OCI-LY7 (cell line): ENCODE data around the gene TRAF1. TPM values are rescaled to one million over a fixed set of nuclear protein-coding genes. Genes with fewer than 3 reads are reported as not detected.
A peak's percentile ranks its signal among the peaks of the same experiment; 100 is the strongest.

Source experiments
- BruUV-seq: library from RNA; stranded (reverse); fragments of 400-500 nt; replicated peaks from 2 replicates; lab custom pipeline; 2021; lab: Mats Ljungman, UMichigan
- CTCF ChIA-PET: fragments of 300-600 bp; sonication (Branson Sonifier 250); formaldehyde crosslinking; loops from one replicate; lab custom pipeline; 2022; ENCODE audit warnings: antibody characterized with exemption; ENCODE audit not compliant: unreplicated experiment; lab: Charles Lee
- POLR2A ChIA-PET: fragments of 300-600 bp; sonication (Branson Sonifier 250); formaldehyde crosslinking; loops from one replicate; lab custom pipeline; 2022; ENCODE audit warnings: antibody characterized with exemption; lab: Charles Lee
- DNase-seq: peaks from one replicate; pipeline ENCODE4 v3.0.0-alpha.2; 2015; ENCODE audit warnings: low spot score
- H2AFZ ChIP-seq: fragments of 200-600 bp; sonication (generic), shearing (Covaris generic); 2 replicates; pipeline ENCODE4 v1.6.1; 2014; ENCODE audit warnings: mild to moderate bottlenecking, antibody characterized with exemption, low read length, moderate library complexity
- H3K27ac ChIP-seq: fragments of 200-600 bp; sonication (generic); 2 replicates; pipeline ENCODE4 v1.5.1; 2014; ENCODE audit warnings: mixed run types, low read depth, mild to moderate bottlenecking, moderate library complexity, low read length, inconsistent platforms; ENCODE audit not compliant: poor library complexity, severe bottlenecking
- H3K36me3 ChIP-seq: fragments of 200-600 bp; sonication (generic); 2 replicates; pipeline ENCODE4 v1.6.1; 2014; ENCODE audit warnings: mild to moderate bottlenecking, antibody characterized with exemption, low read length, moderate library complexity, mixed read lengths; ENCODE audit not compliant: insufficient read depth
- H3K4me1 ChIP-seq: fragments of 200-600 bp; sonication (generic); 2 replicates; pipeline ENCODE4 v1.5.1; 2014; ENCODE audit warnings: mild to moderate bottlenecking, low read length; ENCODE audit not compliant: insufficient read depth, poor library complexity, severe bottlenecking
- H3K4me2 ChIP-seq: fragments of 200-600 bp; sonication (generic); 2 replicates; pipeline ENCODE4 v1.6.1; 2014; ENCODE audit warnings: mild to moderate bottlenecking, low read length
- H3K4me3 ChIP-seq: fragments of 200-600 bp; sonication (generic); 2 replicates; pipeline ENCODE4 v1.5.1; 2014; ENCODE audit warnings: mild to moderate bottlenecking, low read depth, low read length; ENCODE audit not compliant: poor library complexity, severe bottlenecking
- H3K79me2 ChIP-seq: fragments of 200-600 bp; sonication (generic); 2 replicates; pipeline ENCODE4 v1.6.1; 2016; ENCODE audit warnings: low read depth, mild to moderate bottlenecking, low read length, moderate library complexity, mixed read lengths; ENCODE audit not compliant: insufficient read depth
- H3K9me2 ChIP-seq: fragments of 200-600 bp; sonication (generic); 2 replicates; pipeline ENCODE4 v1.6.1; 2016; ENCODE audit warnings: mild to moderate bottlenecking, low read length, mixed read lengths; ENCODE audit not compliant: insufficient read depth
- H3K9me3 ChIP-seq: fragments of 200-600 bp; sonication (generic); 2 replicates; pipeline ENCODE4 v1.6.1; 2014; ENCODE audit warnings: mild to moderate bottlenecking, mixed run types, low read length, mixed read lengths
- H4K20me1 ChIP-seq: fragments of 200-600 bp; sonication (generic); 2 replicates; pipeline ENCODE4 v1.6.1; 2014; ENCODE audit warnings: mild to moderate bottlenecking, antibody characterized with exemption, low read length, moderate library complexity, mixed read lengths; ENCODE audit not compliant: insufficient read depth
- EZH2phosphoT487 ChIP-seq: fragments of 200-600 bp; sonication (generic); IDR thresholded peaks from 2 replicates; pipeline ENCODE4 v1.6.1; 2018; ENCODE audit warnings: low read depth, borderline replicate concordance, mild to moderate bottlenecking, mixed run types, antibody characterized with exemption, low read length, moderate library complexity, mixed read lengths
- intact Hi-C: fragments of 100-400 bp; cut with micrococcal nuclease; formaldehyde crosslinking; loops from one replicate; pipeline ENCODE4 v1.10.0; 2022; ENCODE audit not compliant: unreplicated experiment
- total RNA-seq, 2 experiments: library from RNA; depleted of rRNA in 1 of 2; stranded (reverse); fragments of >200 nt in 1 of 2; shearing (Covaris generic) in 1 of 2; gene quantifications; 2 replicates each; pipeline ENCODE4 v1.2.3, GENCODE V29; 2014 to 2022
- TF ChIP-seq, protein P1 (sequence below): fragments of 200-600 bp; sonication (generic); conservative IDR thresholded peaks from 2 replicates; pipeline ENCODE4 v1.5.1; 2014; ENCODE audit warnings: mild to moderate bottlenecking, antibody characterized with exemption, low read length, moderate library complexity, mixed read lengths

The TRAF1 gene
- total RNA-seq, 2 experiments from 2014 or later: 24.2 to 50.5 TPM

DNA sequence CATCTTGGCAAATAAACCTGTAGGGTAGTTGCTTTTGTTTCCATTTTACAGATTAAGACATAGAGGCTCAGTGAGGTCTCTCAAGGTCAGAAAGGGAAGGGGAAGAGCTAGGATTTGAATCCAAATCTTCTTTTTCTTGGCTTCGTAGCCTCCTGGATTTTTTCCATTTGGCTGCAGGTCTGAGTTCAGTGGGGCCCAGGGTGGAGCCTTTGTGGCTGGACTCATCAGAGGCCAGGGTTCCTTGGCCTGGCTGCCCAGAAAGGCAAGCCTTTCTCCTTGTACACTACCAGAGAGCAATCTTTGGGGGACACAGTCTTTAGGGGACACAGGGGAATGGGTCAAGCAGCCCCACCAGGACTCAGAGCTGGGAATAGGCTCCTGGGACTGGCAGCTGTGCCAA is 10.5 kb upstream of the TRAF1 start:
- Histone ChIP-seq H3K4me3 (no peak overlapping the region), H3K4me2 (peak overlapping the region; percentile 78), H3K4me1 (peaks cover 71% of the 10 kb centered on the region), H2AFZ (peak overlapping the region; percentile 24; the same call in 1 of the 2 replicates), H3K79me2 (no peaks in the 10 kb centered on the region), H4K20me1 (no peaks in the 10 kb centered on the region), H3K27ac (peak overlapping the region; percentile 96), H3K36me3 (no peaks in the 10 kb centered on the region), H3K9me3 (no peaks in the 10 kb centered on the region), H3K9me2 (no peaks in the 10 kb centered on the region)
- CTCF ChIA-PET: interaction anchor here (0.9 kb wide), 1 partner anchor 35 kb away, joined by 3 read pairs; no protein-coding TSS in a partner anchor
- POLR2A ChIA-PET: interaction anchor here (1.3 to 21.2 kb wide), 4 partner anchors 10 to 47 kb away, joined by 4 to 372 read pairs (median 54); no protein-coding TSS in a partner anchor
- DNase-seq: no peak
- intact Hi-C loops: loop anchor here (2.0 kb wide), 3 partner anchors 34 to 180 kb away; partner anchors contain the start of gene FBXW2
- no TSS peak for BruUV-seq
- no peak for TF ChIP-seq EZH2phosphoT487
- TF ChIP-seq, protein P1, sequence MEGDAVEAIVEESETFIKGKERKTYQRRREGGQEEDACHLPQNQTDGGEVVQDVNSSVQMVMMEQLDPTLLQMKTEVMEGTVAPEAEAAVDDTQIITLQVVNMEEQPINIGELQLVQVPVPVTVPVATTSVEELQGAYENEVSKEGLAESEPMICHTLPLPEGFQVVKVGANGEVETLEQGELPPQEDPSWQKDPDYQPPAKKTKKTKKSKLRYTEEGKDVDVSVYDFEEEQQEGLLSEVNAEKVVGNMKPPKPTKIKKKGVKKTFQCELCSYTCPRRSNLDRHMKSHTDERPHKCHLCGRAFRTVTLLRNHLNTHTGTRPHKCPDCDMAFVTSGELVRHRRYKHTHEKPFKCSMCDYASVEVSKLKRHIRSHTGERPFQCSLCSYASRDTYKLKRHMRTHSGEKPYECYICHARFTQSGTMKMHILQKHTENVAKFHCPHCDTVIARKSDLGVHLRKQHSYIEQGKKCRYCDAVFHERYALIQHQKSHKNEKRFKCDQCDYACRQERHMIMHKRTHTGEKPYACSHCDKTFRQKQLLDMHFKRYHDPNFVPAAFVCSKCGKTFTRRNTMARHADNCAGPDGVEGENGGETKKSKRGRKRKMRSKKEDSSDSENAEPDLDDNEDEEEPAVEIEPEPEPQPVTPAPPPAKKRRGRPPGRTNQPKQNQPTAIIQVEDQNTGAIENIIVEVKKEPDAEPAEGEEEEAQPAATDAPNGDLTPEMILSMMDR: no peak

DNA sequence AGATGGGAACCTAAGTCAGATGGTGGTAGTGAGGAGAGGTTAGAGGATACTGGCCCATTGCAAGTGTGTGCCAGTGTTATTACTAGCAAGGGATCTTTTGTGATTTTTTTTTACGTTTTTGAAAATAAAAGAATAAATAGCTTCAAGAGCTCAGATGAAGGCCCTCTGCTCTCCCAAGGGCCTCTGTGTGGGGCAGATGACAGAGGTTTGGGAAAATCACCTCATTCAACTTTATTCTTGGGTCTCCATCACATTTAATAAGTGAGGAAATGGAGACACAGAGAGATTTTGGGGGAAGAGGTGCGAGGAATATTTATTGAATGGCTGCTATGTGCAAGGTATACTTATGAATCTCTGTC is 10.1 kb upstream of the TRAF1 start:
- BruUV-seq: no TSS peak
- TF ChIP-seq EZH2phosphoT487: no peak
- TF ChIP-seq, protein P1: peak; percentile 45
- H4K20me1 ChIP-seq: no peaks in the 10 kb centered on the region
- ChIA-PET CTCF (interaction anchor here (0.5 to 0.9 kb wide), 3 partner anchors 34 to 64 kb away, joined by 3 read pairs; no protein-coding TSS in a partner anchor), POLR2A (interaction anchor here (0.8 to 21.2 kb wide), 6 partner anchors 10 to 1008 kb away, joined by 3 to 372 read pairs (median 6); no protein-coding TSS in a partner anchor)
- H3K27ac ChIP-seq: peak overlapping the region; percentile 96
- H3K4me2 ChIP-seq: peak overlapping the region; percentile 78
- peak overlapping the region; percentile 24; the same call in 1 of the 2 replicates for H2AFZ ChIP-seq
- no peak for DNase-seq
- no peak overlapping the region for H3K4me3 ChIP-seq
- no peaks in the 10 kb centered on the region for H3K36me3 ChIP-seq
- no peaks in the 10 kb centered on the region for H3K79me2 ChIP-seq
- no peaks in the 10 kb centered on the region for H3K9me3 ChIP-seq
- H3K9me2 ChIP-seq: no peaks in the 10 kb centered on the region
- intact Hi-C loops: loop anchor here (1.0 to 2.0 kb wide), 6 partner anchors 34 to 180 kb away; partner anchors contain the start of gene FBXW2
- H3K4me1 ChIP-seq: peaks cover 75% of the 10 kb centered on the region
